PFSK-1 (cell line): Measurements from ENCODE around the gene GJB4.

ENCODE experiments used
- POLR2AphosphoS5 ChIP-seq: IDR thresholded peaks from 2 replicates; pipeline ENCODE4 v1.6.1; 2012; ENCODE audit warnings: low read depth, mild to moderate bottlenecking, control low read depth, low read length, moderate library complexity
- SIN3A ChIP-seq: IDR thresholded peaks from 2 replicates; pipeline ENCODE4 v1.6.1; 2012; ENCODE audit warnings: mild to moderate bottlenecking, low read length, moderate library complexity, borderline replicate concordance; ENCODE audit not compliant: insufficient read depth
- TAF1 ChIP-seq: IDR thresholded peaks from 2 replicates; pipeline ENCODE4 v1.6.1; 2012; ENCODE audit warnings: low read length, control low read depth, borderline replicate concordance; ENCODE audit not compliant: insufficient read depth
- TF ChIP-seq, protein P1 (sequence below), 2 experiments: IDR thresholded peaks; 2 replicates each; pipeline versions ENCODE4 v1.6.1 to v1.8.0; 2011 to 2012; ENCODE audit warnings: low read depth in 2 of 2, low read length in 2 of 2, control low read depth in 1 of 2, inconsistent platforms in 1 of 2, mild to moderate bottlenecking in 1 of 2, moderate library complexity in 1 of 2; ENCODE audit not compliant: insufficient read depth in 1 of 2

DNA sequence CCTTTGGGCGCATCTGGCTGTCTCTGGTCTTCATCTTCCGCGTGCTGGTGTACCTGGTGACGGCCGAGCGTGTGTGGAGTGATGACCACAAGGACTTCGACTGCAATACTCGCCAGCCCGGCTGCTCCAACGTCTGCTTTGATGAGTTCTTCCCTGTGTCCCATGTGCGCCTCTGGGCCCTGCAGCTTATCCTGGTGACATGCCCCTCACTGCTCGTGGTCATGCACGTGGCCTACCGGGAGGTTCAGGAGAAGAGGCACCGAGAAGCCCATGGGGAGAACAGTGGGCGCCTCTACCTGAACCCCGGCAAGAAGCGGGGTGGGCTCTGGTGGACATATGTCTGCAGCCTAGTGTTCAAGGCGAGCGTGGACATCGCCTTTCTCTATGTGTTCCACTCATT, 2.2 kb upstream of the GJB4 start:
- TF ChIP-seq POLR2AphosphoS5, result no peak
- no peak for TF ChIP-seq TAF1
- TF ChIP-seq, protein P1, sequence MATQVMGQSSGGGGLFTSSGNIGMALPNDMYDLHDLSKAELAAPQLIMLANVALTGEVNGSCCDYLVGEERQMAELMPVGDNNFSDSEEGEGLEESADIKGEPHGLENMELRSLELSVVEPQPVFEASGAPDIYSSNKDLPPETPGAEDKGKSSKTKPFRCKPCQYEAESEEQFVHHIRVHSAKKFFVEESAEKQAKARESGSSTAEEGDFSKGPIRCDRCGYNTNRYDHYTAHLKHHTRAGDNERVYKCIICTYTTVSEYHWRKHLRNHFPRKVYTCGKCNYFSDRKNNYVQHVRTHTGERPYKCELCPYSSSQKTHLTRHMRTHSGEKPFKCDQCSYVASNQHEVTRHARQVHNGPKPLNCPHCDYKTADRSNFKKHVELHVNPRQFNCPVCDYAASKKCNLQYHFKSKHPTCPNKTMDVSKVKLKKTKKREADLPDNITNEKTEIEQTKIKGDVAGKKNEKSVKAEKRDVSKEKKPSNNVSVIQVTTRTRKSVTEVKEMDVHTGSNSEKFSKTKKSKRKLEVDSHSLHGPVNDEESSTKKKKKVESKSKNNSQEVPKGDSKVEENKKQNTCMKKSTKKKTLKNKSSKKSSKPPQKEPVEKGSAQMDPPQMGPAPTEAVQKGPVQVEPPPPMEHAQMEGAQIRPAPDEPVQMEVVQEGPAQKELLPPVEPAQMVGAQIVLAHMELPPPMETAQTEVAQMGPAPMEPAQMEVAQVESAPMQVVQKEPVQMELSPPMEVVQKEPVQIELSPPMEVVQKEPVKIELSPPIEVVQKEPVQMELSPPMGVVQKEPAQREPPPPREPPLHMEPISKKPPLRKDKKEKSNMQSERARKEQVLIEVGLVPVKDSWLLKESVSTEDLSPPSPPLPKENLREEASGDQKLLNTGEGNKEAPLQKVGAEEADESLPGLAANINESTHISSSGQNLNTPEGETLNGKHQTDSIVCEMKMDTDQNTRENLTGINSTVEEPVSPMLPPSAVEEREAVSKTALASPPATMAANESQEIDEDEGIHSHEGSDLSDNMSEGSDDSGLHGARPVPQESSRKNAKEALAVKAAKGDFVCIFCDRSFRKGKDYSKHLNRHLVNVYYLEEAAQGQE (IDR thresholded peaks at IDR 0.05; ENCODE audit: insufficient read depth in 1 of 2, low read depth in 2 of 2, low read length in 2 of 2), result no peak
- no peak for TF ChIP-seq SIN3A
